GM21526 (cell line): Measurements from ENCODE around the gene PTPRN2.

Experiments
- ATAC-seq: cut with Tn5 transposase; IDR thresholded peaks from one replicate; pipeline ENCODE4 v1.9.1; 2021; ENCODE audit warnings: moderate library complexity; ENCODE audit not compliant: unreplicated experiment, low FRiP score

Gene PTPRN2

DNA sequence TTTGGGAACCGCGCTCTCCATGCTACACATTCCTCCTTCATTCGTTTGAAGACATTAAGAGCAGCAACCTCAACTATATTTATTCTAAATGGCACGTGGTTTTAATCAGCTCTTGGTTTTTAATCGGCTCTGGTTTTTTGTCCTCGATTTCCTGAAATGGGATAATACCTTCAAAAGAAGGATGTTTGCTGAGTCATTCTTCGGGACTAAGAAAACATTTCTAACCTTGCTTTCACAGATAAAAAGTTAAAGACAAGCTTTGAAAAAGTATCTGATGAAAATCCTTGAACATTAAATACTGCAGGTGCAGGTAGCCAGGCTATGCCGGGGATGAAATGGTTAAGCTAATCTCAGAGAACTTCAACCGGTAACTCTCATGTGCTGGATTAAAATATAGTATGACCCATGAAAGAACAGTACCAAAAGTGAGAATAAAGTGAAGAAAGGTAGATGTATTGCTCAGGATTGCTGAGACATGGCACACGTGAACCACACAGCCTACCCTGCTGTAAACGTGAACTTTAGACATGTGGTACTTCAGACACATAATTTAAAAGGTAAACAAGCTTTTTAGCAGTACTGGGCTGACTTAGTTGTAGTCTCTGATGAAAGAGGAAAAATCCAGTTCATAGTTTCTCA lies 89.1 kb downstream of the PTPRN2 start:
- ATAC-seq: no peak

DNA sequence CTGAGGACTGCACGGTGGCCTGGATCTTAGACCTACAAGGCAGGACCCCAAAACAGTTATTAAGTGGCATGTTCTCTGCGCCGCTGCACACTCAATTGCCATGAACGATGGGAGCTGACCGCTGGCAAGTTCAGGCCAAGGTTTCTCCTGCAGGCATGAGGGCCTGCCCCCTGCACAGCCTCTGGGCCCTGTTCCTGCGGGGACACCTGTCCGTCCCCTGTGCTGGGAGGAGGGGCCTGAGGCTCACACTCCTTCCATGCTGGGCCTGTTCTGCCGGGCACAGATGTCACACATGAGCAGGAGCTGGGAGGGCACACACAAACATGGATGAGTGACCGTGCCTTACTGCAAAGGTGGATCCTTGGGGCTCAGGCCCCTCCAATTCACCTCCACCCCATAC lies 90.0 kb downstream of the PTPRN2 start:
- no peak for ATAC-seq

DNA sequence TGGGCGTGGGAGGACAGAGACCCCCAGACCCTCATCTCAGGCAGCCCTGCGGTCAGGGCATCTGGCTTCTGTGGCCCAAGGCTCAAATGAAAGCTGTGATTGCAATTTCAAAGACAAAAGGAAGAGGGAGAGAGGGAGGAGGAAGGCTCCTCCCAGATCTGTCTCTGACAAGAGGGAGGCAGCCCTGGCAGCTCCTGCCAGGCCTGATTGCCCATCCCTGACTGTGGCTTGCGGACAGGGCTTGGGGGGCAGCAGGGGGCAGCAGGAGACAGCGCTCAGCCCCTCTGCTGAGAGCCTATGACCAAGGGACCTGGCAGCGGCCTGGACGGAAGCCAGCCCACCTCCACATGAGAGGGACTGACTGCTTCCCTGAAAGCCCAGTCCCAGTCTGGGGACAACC lies 91.8 kb downstream of the PTPRN2 start:
- ATAC-seq: no peak

DNA sequence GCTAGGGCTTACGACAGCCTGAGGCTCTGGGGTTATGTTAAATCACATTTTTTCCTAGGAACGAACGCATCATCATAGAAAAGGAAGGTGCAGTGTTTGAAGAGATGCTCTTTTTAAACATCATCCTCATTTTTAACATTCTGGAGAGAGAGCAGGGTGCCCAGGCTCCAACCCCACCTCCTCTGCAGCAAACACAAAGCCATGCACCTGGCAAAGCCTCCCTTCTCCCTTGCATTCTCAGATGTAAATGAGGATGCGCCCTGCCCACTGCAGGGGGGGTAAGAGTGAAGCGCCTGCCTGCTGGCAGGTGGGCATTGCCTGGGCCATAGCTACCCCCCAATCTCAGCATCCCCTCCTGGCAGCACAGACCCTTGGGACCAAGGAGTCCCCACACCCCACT lies 92.4 kb downstream of the PTPRN2 start:
- ATAC-seq: no peak

DNA sequence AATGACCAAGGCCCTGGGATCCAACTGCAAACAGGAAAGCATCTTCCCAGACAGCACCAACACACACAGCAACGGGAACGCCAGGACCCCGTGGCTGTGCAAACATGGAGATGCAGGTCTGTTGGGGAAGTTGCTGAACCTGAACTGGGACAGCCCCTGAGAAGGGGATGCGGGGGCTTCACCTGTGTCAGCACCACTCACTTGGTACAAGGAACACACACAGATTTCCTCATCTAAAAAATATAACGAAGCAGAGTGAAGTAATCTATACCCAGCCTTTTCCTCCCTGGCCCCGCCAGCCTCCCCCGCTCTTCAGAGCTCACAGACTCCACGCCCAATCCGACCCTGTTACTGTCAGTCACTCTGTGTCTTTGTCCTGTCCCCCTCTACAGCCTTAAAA lies 93.0 kb downstream of the PTPRN2 start:
- ATAC-seq: no peak

DNA sequence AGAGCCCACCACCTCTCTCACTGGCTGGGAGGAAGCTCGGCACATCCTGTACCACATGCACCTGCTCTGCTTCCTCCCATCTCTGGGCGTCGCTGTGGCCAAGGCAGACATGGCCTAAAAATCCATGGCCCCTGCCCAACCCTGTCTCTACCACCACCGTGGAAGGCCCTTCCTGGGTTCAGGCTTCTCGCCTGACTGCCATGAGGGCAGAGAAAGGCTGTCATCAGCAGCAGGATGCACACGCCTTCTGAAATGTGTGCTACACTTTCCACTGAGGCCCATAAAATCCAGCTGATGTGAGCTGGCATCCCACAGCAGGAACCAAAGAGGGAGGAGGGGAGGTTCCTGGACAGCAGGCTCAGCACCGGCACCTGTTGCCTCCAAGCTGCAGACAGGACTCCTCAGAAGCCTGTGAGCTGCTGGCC lies 93.4 kb downstream of the PTPRN2 start:
- no peak for ATAC-seq

DNA sequence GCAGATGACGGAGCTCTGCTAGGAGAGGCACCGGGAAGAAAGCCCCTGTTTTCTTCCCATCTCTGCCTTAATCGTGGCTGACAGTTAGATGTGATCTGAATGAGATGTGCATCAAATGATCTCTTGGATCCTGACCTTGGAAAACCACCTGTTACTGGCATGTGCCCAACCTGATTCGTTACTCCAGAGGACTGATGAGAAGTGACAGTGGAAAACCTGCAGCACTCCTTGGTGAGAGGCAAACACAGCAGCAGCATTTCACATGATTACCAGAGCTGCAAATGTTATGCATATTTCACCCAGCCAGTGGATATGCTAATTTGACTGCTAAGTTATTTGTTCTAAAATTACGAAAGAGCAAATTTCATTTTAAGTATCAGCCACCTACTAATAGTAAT lies 95.3 kb downstream of the PTPRN2 start:
- no peak for ATAC-seq

DNA sequence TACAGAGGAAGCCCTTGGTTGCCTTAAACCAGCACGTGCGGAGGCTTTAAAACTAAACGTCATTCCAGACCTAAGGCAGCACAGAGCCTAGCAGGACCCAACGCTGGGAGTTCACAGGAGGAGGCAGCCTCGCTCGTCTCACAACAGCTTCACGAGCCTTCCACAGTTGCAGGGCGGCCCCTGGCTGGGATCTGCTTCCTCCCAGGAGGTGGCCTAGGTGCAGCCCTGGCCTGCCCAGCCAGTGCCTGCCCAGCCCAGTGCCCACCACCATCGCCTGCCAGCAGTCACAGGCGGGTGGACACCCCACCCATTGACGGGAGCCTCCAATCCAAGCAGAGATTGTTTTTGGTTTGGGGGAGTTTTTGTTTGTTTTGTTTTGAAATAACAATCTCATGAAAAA lies 96.5 kb downstream of the PTPRN2 start:
- ATAC-seq: no peak

DNA sequence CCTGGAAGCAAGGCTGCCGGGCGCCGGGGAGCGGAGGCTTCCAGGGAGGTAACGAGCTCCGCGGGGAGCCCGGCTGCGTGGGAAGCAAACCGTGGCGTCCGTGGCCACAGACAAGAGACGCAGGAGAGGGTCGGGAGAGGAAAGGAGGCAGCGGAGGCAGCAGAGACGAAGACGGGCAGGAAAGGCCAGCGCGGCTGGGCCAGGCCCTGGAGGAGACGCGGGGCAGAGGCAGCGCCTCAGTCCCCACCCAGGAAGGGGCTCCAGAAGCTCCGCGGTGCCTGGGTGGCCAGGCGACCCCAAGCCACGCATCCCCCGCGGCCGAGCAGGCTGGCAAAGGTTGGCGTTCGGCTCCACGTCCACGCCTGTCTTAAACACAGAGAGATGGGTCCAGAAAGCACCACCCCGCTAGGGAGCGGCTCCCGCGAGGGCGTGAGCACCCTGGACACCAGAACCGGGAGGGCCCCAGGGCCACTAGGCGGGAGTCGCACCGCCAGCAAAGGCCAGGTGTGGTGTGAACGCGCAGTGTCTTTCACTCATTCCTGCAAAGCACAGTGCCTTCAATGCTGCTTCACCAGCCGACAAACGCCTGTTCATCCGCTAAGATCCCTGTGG lies 97.3 kb downstream of the PTPRN2 start:
- no peak for ATAC-seq

DNA sequence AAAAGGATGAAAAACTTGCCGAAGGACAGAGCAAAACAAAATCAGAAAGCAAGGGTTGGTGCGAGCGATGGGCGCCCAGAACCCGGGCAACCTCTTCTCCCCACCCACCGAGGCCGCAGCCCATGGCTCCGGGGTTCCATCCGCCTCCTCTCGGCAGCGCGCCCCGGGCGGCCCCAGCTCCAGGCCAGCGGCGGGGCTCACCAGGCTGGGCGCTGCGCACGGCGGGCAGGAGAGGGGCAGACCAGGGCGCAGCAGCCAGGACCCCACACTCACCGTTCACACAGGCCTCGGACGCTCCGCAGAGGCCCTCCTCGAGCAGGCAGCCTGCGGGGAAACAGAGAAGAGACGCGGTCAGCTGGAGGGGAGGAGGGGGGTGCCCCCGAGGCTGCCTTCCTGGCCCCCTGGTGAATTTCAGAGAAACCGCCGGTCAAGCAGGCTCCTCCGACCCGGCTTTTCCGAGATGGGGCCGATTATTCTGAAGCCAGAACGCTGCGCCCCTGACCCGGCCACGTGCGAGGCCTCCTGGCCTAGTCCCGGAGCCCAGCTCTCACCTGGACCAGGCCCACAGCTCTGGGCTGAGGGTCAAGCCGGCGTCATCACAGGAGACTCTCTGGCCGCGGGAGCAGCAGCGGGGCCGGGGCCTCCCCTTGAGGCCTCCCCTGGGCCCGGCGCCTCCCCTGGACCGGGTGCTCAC lies 98.0 kb downstream of the PTPRN2 start:
- no peak for ATAC-seq

DNA sequence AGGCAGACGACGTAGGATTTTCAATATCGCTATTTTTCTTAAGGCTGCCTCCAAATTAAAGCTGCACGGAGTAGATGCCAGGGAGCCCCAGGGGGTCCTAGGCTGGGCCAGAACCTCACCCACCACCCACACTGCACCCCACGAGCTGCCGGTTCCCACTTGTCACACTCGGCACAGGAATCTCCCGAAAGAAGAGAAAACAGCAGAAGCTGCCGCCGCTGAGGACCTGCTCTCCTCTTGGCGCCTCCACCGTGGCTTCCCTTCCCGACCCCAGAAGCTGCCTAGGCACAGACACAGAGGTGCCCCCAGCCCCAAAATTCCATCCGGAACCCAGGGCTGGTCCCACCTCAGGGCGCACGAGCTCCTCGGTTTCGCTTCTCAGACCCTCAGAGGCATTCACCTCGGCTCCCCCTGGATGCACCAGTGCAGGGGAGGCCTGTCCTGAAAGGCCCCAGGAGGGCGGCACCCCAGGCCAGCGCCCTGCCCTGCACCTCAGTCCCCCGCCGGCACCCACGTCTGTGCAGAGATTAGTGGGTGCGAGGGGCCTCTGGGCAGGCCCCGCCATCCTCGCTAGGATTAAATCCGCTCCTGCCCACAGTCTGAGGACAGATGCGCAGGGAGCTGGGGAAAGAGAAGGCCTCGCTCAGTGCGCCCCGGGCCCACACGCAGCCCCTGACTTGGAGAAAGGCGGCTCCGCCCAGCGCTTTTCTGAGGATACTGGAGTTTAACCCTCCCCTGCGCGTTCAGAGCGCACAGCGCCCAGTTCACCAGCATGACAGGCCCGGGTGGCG lies 99.2 kb downstream of the PTPRN2 start:
- ATAC-seq: no peak

DNA sequence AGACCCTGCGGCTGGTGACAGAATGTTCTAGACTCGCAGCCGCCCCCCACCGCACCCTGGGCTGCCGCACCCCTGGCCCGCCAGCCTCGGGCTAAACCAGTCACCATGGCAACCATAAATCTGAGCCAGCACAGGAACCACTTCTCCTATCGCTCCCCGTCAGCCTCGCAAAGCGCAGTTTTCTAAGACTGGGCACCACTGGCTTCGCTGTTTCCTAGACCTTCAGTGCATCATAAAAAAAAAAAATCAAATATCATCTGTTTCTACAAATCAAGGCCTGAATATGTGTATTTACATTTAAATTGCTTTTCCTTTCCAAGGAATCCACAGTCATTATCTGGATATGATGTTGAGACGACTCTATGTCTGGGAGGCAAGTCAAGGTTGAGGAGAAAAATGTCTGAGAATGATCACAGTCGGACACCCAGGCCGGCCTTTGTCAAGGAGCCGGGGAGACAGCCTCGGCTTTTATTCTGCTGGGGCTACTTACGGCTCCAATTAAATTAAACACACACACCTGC lies 99.9 kb downstream of the PTPRN2 start:
- no peak for ATAC-seq

DNA sequence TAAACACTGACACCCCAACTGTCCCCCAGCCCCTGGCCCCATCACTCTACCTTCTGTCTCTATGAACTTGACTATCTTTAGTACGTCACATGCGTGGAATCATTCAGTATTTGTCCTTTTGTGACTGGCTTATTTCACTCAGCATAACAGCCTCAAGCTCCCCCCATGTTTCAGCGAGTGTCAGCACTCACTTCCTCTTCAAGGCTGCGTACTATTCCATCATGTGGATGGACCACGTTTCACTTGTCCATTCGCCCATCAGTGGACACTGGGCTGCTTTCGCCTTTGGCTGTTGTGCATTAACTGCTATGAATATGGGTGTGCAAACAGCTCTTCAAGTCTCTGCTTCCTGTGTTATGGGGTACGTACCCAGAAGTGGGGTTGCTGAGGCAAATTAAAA lies 100.7 kb downstream of the PTPRN2 start:
- ATAC-seq: no peak

DNA sequence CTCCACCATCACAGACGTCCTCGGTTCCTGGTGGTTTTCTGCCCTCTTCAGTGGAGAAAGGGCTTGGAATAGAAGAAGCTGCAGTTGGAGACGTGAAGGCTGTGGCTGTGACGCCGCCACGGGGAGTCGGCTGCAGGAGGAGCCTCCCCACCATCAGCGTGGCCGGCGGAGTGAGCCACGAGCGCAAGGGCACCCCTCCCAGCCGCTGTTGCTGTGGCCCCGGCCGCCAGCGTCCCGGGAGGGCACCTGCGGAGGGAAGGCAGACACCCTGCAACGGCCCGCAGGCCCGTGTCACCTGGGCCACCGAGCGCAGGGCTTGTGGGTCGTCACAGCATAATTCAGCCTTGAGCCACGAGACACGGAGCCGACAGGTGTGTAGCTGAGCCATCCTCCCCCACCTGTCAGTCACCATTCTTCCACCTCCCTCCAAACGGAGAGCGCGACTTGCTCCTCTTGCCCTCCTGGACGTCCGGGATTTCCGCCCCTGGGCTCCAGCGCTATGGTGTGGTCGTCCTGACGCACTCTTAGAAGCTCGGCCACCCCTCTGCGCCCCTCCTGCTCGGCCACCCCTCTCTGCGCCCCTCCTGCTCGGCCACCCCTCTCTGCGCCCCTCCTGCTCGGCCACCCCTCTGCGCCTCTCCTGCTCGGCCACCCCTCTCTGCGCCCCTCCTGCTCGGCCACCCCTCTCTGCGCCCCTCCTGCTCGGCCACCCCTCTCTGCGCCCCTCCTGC lies 102.7 kb downstream of the PTPRN2 start:
- ATAC-seq: no peak

DNA sequence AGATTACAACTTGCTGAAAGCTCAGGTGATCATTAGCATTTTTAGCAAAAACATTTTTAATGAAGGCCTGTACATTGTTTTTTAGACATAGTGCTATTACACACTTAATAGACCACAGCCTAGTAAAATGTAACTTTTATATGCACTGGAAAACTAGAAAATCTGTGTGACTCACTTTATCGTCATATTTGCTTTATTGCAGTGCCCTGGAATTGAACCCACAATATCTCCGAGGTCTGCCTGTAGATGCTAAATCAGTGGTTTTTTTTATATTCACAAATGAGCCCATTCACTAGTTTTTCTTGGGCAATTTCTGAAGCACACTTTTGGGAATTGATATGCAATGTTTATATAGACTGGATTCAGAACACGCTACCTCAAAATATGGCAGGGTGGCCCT lies 105.1 kb downstream of the PTPRN2 start:
- ATAC-seq: no peak

DNA sequence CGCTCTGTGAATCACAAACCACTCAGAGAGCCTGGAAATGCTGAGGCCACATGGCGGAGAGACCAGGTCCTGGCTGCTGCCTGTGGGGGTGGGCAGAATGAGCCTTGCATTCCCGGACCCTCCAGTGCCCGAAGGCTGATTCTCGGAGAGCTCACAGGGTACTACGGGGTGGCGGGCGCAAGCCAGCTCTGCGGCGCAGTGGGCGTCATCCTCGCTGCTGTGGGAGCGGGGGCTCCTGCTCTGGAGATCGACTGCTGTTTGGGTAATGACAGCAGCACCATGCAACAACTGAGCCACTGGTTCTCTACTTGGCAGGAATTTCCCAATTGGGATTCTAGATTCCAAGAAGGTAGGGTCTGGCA lies 108.0 kb downstream of the PTPRN2 start:
- no peak for ATAC-seq

DNA sequence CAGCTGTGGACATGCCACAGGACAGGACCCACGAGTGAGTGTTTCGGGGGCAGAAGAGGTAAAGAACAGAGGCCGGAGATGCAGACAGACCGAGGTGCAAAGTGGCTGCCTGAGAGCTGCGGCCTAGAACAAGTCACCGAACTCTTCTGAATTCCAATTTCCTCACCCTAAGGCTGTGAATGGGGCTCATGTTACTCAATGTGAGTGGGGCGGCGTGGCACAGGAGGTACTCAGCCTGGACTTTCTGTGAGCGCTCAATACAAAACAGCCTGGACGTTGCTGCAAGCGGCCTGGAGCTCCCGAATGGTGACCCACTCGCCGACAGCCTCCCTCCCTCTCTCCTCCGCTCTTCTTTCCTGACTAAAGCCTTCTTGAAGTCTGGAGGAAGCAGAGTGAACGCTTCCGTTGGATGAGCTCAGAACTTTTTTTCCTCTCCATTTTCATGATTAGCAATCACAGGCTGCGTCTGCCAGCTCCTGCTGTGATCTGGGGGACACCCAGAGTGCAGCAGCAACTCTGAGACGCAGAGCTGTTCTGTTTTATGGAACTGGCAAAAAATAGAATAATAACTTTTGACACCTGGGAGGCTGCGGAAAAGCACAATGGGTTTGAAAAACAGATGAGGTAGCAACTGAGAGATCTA lies 108.5 kb downstream of the PTPRN2 start:
- ATAC-seq: no peak

DNA sequence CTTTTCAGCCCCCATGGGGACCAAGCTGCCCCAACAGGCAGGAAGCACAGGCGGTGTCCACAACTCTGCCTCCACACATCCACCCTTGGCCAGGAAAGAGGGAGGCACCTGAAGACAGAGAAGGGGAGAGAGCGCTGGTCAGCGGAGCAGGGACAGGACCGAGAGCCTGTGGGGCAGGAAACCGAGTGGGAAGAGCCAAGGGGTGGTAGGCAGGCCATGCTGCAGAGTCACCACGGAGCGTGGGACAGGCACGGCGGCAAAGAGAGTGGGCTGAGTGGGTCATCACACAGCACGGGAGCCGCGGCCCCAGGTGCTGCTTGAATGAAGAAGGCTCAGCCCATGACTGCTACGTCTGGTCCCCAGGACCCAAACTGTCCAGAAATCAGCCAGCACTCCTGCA lies 109.8 kb downstream of the PTPRN2 start:
- no peak for ATAC-seq

DNA sequence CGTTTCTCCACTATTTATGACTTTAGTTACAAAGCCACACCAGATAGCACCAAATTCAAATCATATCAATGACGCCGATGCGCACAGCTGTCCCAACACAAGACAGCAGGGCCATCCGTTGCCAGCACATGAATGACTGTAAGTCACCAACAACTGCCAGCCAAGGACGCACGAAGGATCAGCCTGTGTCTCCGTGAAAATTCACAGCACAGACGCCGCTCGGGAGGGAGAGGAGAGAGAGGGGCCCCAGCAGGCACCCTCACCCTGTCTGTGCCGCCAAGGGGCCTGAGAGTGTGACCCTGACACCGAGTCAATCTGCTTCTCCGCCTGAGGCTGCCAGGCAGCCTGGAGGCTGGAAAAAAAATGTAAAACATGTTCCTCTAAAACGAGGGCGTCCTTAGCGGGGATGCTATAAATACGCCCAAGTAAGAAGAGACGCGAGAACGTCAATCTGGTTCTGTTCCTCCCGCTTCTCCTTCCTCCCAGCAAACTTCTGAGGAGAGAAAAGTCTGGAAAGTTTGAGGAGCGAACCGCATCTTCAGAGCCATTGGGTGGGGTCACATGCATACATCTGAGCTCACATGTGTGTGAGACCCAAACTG lies 111.2 kb downstream of the PTPRN2 start:
- no peak for ATAC-seq

DNA sequence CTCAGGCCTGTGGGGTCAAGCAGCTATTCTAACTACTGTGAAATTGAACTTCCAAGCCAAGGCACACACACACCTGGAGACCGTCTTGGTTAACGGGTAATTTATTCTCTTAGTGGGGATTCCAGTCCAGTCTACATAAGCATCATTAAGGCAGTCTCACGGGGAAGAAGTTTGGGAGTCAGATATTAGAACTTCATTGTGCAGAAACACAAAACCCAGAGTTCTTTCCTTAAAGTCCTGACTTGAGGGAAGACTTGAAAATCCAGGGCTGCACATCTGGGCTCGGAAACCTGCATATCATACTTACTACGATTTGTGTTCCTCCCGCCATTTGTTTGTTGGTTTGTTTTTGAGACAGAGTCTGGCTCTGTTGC lies 112.0 kb downstream of the PTPRN2 start:
- ATAC-seq: no peak
